ENCODE measurements around the gene OTUD1. TPM values are rescaled to one million over a fixed set of nuclear protein-coding genes. Genes with fewer than 3 reads are reported as not detected.

Gene OTUD1
- total RNA-seq, 1 donor from 2014 or later = 11.0 TPM

DNA sequence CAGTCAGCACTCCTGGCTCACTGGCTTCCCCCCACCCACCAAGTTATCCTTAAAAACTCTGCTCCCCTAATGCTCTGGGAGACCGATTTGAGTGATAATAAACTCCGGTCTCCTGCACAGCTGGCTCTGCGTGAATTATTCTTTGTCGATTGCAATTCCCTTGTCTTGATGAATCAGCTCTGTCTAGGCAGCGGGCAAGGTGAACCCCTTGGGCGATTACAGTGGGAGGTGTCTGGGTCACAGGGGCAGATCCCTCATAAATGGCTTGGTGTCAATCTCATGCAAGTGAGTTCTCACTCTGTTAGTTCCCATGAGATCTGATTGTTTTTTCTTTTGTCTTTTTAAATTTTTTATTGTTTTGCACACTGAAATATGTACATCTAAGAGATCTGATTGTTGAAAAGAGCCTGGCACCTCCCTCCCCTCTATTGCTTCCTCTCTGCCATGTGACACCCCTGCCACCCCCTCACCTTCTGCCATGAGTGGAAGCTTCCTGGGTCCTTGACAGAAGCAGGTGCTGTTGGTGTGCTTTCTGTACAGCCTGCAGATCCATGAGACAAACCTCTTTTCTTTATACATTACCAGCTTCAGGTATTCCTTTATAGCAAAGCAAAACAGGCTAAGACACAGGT lies 20.5 kb downstream of the OTUD1 start:
- DNase-seq (ENCODE audit: extremely low spot score, unreplicated experiment) = no peak
- H3K36me3 Mint-ChIP-seq (ENCODE audit: unreplicated experiment) = no peaks in the 10 kb centered on the region
- no peaks in the 10 kb centered on the region for H3K9me3 Mint-ChIP-seq (ENCODE audit: unreplicated experiment)
- no peak overlapping the region for H3K4me3 Mint-ChIP-seq (ENCODE audit: unreplicated experiment)
- peaks cover 11% of the 10 kb centered on the region for H3K27me3 Mint-ChIP-seq (ENCODE audit: unreplicated experiment)
- TF ChIP-seq, protein P1, sequence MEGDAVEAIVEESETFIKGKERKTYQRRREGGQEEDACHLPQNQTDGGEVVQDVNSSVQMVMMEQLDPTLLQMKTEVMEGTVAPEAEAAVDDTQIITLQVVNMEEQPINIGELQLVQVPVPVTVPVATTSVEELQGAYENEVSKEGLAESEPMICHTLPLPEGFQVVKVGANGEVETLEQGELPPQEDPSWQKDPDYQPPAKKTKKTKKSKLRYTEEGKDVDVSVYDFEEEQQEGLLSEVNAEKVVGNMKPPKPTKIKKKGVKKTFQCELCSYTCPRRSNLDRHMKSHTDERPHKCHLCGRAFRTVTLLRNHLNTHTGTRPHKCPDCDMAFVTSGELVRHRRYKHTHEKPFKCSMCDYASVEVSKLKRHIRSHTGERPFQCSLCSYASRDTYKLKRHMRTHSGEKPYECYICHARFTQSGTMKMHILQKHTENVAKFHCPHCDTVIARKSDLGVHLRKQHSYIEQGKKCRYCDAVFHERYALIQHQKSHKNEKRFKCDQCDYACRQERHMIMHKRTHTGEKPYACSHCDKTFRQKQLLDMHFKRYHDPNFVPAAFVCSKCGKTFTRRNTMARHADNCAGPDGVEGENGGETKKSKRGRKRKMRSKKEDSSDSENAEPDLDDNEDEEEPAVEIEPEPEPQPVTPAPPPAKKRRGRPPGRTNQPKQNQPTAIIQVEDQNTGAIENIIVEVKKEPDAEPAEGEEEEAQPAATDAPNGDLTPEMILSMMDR (IDR thresholded peaks at IDR 0.05) = no peak
- no peaks in the 10 kb centered on the region for H3K4me1 Mint-ChIP-seq (ENCODE audit: unreplicated experiment)
- H3K27ac Mint-ChIP-seq (ENCODE audit: unreplicated experiment) = no peak overlapping the region

DNA sequence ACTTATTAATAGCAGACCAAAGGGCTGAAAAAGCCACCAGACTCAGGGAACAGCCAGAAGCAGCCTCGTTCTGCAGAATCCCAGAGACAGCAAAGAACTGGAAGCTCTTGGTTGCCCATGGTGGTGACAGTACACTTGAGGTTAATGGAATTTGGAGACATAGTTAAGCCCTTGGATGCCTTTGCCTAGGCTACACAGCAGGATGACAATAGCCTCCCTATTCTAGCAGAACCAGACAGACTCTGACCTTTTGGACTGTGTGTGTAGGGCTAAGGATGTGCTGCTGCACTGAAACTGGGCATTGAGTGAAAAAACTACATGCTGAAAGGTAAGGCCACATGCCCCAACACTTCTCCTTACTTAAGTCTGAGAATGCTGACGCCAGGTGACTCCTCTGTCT lies 22.7 kb downstream of the OTUD1 start:
- no peak overlapping the region for H3K27ac Mint-ChIP-seq (ENCODE audit: unreplicated experiment)

DNA sequence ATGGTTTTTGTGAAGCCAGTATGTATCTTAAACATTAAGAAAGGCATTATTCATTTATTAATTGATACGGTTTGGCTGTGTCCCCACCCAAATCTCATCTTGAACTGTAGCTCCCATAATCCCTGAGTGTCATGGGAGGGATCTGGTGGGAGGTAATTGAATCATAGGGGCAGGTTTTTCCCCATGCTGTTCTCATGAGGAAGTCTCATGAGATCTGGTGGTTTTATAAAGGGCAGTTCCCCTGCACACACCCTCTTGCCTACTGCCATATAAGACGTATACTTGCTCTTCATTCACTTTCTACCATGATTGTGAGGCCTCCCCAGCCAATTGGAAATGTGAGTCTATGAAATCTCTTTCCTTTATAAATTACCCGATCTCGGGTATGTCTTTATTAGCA lies 28.1 kb downstream of the OTUD1 start:
- Mint-ChIP-seq H3K36me3 (ENCODE audit: unreplicated experiment) (no peaks in the 10 kb centered on the region), H3K27ac (ENCODE audit: unreplicated experiment) (no peak overlapping the region), H3K4me3 (ENCODE audit: unreplicated experiment) (no peak overlapping the region), H3K4me1 (ENCODE audit: unreplicated experiment) (no peaks in the 10 kb centered on the region), H3K9me3 (ENCODE audit: unreplicated experiment) (no peaks in the 10 kb centered on the region), H3K27me3 (ENCODE audit: unreplicated experiment) (peaks cover 26% of the 10 kb centered on the region)
- DNase-seq (ENCODE audit: extremely low spot score, unreplicated experiment) = no peak
- TF ChIP-seq, protein P1 (IDR thresholded peaks at IDR 0.05) = no peak

More for the DNA sequence above, 22.7 kb downstream of the OTUD1 start:
- peaks cover 7% of the 10 kb centered on the region for H3K27me3 Mint-ChIP-seq (ENCODE audit: unreplicated experiment)
- H3K36me3 Mint-ChIP-seq (ENCODE audit: unreplicated experiment) = no peaks in the 10 kb centered on the region
- H3K9me3 Mint-ChIP-seq (ENCODE audit: unreplicated experiment) = no peaks in the 10 kb centered on the region
- DNase-seq (ENCODE audit: extremely low spot score, unreplicated experiment) = no peak
- H3K4me1 Mint-ChIP-seq (ENCODE audit: unreplicated experiment) = no peaks in the 10 kb centered on the region
- TF ChIP-seq, protein P1 (IDR thresholded peaks at IDR 0.05) = no peak
- H3K4me3 Mint-ChIP-seq (ENCODE audit: unreplicated experiment) = no peak overlapping the region

DNA sequence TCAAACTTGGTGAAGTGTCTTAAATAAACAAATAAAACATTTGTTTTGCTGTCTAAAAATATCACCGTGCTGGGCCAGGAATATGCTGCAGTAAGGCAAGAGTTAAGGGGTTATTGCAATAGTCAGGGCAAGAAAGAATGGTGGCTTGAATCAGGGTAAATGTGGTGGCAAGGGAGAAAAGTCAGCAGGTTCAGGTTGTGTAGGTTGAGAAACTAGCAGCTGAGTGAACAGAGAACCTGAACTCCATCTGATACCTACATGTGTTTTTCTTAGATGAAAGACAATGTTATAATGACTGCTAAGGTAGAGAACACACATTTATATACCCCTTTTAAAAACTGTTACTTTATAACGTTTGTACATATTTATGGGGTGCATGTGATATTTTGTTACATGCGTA lies 28.7 kb downstream of the OTUD1 start:
- H3K4me3 Mint-ChIP-seq (ENCODE audit: unreplicated experiment) = no peak overlapping the region
- peaks cover 26% of the 10 kb centered on the region for H3K27me3 Mint-ChIP-seq (ENCODE audit: unreplicated experiment)
- H3K36me3 Mint-ChIP-seq (ENCODE audit: unreplicated experiment) = no peaks in the 10 kb centered on the region
- no peaks in the 10 kb centered on the region for H3K4me1 Mint-ChIP-seq (ENCODE audit: unreplicated experiment)
- no peak for DNase-seq (ENCODE audit: extremely low spot score, unreplicated experiment)
- H3K9me3 Mint-ChIP-seq (ENCODE audit: unreplicated experiment) = no peaks in the 10 kb centered on the region
- TF ChIP-seq, protein P1 (IDR thresholded peaks at IDR 0.05) = no peak
- H3K27ac Mint-ChIP-seq (ENCODE audit: unreplicated experiment) = no peak overlapping the region

DNA sequence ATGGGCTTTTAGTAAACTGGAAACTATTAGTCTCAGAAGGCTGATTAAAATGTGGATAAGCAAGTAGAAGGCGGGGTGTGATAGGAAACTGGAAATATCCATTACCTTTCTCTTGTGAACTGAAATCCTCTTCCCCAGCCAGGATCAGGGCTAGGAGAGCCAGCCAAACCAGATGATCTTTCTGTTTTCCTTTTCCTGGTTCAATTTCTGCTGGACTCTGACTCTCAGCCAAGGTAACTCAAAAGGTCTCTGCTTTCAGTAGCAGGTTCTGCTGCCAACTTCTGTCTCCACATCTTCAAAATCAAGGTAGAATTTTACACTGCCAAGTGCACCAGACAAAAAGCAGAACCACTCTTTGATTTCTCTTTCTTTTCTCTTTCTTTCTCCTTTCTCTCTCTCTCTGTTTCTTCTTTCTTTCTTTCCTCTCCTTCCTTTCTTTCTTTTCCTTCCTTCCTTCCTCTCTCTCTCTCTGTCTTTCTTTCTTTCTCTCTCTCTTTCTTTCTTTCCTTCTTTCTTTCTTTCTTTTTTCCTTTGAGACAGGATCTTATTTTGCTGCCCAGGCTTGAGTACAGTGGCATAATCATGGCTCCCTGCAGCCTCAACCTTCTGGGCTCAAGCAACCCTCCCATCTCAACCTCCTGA lies 30.8 kb downstream of the OTUD1 start:
- TF ChIP-seq, protein P1 (IDR thresholded peaks at IDR 0.05) = no peak
- no peaks in the 10 kb centered on the region for H3K9me3 Mint-ChIP-seq (ENCODE audit: unreplicated experiment)
- DNase-seq (ENCODE audit: extremely low spot score, unreplicated experiment) = no peak
- H3K4me3 Mint-ChIP-seq (ENCODE audit: unreplicated experiment) = no peak overlapping the region
- H3K27me3 Mint-ChIP-seq (ENCODE audit: unreplicated experiment) = peaks cover 24% of the 10 kb centered on the region
- no peaks in the 10 kb centered on the region for H3K36me3 Mint-ChIP-seq (ENCODE audit: unreplicated experiment)
- H3K27ac Mint-ChIP-seq (ENCODE audit: unreplicated experiment) = no peak overlapping the region
- no peaks in the 10 kb centered on the region for H3K4me1 Mint-ChIP-seq (ENCODE audit: unreplicated experiment)
